GM12891 (cell line): Measurements from ENCODE around the gene SLC10A7.

Source experiments
- POLR2A ChIP-seq: IDR thresholded peaks from 2 replicates; pipeline ENCODE4 v1.6.1; 2011; ENCODE audit warnings: low read depth, low read length, control low read depth
- TAF1 ChIP-seq: IDR thresholded peaks from 2 replicates; pipeline ENCODE4 v1.6.1; 2011; ENCODE audit warnings: low read depth, low read length, control low read depth

DNA sequence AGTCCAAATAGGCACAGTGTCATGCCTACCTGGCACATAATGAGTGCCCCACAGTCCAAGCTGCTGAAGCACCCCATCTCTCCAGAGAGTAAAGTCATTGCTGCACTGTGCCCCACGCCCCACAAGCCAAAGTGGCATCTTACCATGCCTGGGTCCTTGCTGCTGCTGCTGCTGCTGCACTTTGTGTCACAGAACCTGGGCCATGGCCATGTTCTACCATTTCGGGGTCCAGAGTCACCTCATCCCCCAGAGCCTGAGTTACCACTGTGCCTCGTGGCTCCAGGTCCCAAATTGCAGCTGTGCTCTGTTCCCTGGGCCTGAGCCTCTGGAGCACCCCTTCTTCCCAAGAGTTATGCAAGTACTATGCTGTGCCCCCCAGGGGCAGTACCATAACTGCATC is 40.5 kb downstream of the SLC10A7 start:
- TF ChIP-seq POLR2A: no peak
- no peak for TF ChIP-seq TAF1
